NOMO-1 treated with DMSO at 0.1 percent for 48 hours (cell line): Measurements from ENCODE around the gene IQGAP3.
A peak's percentile ranks its signal among the peaks of the same experiment; 100 is the strongest.

Experiments
- DNase-seq: peaks from one replicate; lab custom pipeline; 2025; ENCODE audit not compliant: unreplicated experiment; lab: John Stamatoyannopoulos, UW

Gene IQGAP3

GRCh38 chr1:156499194-156499841 lies 73.0 kb downstream of the IQGAP3 start:
- no peak for DNase-seq

- no peak for DNase-seq
Observed at GRCh38 chr1:156498432-156499193, 73.8 kb downstream of the IQGAP3 start.

GRCh38 chr1:156497743-156498431 lies 74.5 kb downstream of the IQGAP3 start:
- no peak for DNase-seq

GRCh38 chr1:156497078-156497742 lies 75.2 kb downstream of the IQGAP3 start:
- DNase-seq: no peak

GRCh38 chr1:156496211-156496761 lies 76.1 kb downstream of the IQGAP3 start:
- DNase-seq: no peak

GRCh38 chr1:156495401-156496140 lies 76.8 kb downstream of the IQGAP3 start:
- peak; percentile 21 for DNase-seq

- DNase-seq: no peak
Observed at GRCh38 chr1:156494309-156494895, 78.0 kb downstream of the IQGAP3 start.

GRCh38 chr1:156493742-156494141 lies 78.6 kb downstream of the IQGAP3 start:
- DNase-seq: no peak

- peak; percentile 80 for DNase-seq
Observed at GRCh38 chr1:156493154-156493631, 79.2 kb downstream of the IQGAP3 start.

GRCh38 chr1:156492591-156493080 lies 79.7 kb downstream of the IQGAP3 start:
- peak; percentile 99 for DNase-seq

GRCh38 chr1:156492013-156492590 lies 80.3 kb downstream of the IQGAP3 start:
- DNase-seq: no peak

- DNase-seq: peak; percentile 60
Observed at GRCh38 chr1:156491151-156491949, 81.0 kb downstream of the IQGAP3 start.

GRCh38 chr1:156490401-156491032 lies 81.8 kb downstream of the IQGAP3 start:
- no peak for DNase-seq

GRCh38 chr1:156489935-156490293 lies 82.5 kb downstream of the IQGAP3 start:
- DNase-seq: no peak

GRCh38 chr1:156489166-156489934 lies 83.0 kb downstream of the IQGAP3 start:
- DNase-seq: peak; percentile 40

GRCh38 chr1:156488566-156489165 lies 83.7 kb downstream of the IQGAP3 start:
- DNase-seq: no peak

GRCh38 chr1:156487862-156488261 lies 84.5 kb downstream of the IQGAP3 start:
- no peak for DNase-seq
